Measurements from ENCODE around the gene RGS7BP.

Gene RGS7BP

DNA sequence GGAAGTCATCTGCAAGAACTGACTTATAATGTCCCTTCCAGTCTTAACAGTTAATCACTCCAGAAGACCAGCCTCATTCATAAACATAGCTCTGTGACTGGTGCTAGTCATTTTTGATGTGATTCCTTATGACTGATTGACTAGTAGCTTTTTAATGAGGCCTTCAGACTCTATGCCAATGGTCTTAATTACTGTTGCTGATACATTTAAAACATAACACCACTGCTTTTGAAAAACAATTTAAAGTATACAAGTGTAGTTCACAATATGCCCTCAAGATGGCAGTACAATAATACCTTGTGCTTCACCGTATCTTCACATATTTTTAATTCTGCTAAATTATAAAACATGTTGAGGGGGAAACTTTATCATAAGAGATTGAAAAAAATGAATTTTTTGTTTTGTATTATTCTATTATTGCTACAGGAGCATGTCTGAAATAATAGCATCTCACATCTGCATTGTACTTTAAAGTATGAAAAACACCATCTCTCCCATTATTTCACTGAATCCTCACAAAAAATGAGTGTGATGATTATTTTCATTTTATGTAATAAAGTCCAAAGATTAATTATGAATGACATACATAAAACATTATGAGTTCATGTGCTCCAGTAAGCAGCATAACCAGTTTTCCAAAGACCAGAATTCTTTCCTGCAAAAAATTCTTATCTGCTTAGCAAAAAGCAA, 129.3 kb downstream of the RGS7BP start:
- no peaks in the 10 kb centered on the region for H3K4me1 ChIP-seq (ENCODE audit: low read depth, poor library complexity, severe bottlenecking)
- no peak overlapping the region for H3K27ac ChIP-seq
- H3K4me2 ChIP-seq, result no peak overlapping the region
- H3K4me3 ChIP-seq (IDR thresholded peaks at IDR 0.05; ENCODE audit: insufficient read depth, low read depth, low read length), result no peak overlapping the region
- H3K79me2 ChIP-seq (ENCODE audit: insufficient read depth, low read depth), result no peaks in the 10 kb centered on the region
- TF ChIP-seq, protein P1, sequence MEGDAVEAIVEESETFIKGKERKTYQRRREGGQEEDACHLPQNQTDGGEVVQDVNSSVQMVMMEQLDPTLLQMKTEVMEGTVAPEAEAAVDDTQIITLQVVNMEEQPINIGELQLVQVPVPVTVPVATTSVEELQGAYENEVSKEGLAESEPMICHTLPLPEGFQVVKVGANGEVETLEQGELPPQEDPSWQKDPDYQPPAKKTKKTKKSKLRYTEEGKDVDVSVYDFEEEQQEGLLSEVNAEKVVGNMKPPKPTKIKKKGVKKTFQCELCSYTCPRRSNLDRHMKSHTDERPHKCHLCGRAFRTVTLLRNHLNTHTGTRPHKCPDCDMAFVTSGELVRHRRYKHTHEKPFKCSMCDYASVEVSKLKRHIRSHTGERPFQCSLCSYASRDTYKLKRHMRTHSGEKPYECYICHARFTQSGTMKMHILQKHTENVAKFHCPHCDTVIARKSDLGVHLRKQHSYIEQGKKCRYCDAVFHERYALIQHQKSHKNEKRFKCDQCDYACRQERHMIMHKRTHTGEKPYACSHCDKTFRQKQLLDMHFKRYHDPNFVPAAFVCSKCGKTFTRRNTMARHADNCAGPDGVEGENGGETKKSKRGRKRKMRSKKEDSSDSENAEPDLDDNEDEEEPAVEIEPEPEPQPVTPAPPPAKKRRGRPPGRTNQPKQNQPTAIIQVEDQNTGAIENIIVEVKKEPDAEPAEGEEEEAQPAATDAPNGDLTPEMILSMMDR (conservative IDR thresholded peaks at IDR 0.05; ENCODE audit: low read depth, low read length), result peak; percentile 89
- no peaks in the 10 kb centered on the region for H3K36me3 ChIP-seq (ENCODE audit: insufficient read depth)
- no peak overlapping the region for H2AFZ ChIP-seq (ENCODE audit: low read depth)
- H3K9ac ChIP-seq, result no peak overlapping the region
- H3K27me3 ChIP-seq (ENCODE audit: insufficient read depth, low read depth), result no peaks in the 10 kb centered on the region
- H4K20me1 ChIP-seq (ENCODE audit: insufficient read depth), result no peaks in the 10 kb centered on the region

DNA sequence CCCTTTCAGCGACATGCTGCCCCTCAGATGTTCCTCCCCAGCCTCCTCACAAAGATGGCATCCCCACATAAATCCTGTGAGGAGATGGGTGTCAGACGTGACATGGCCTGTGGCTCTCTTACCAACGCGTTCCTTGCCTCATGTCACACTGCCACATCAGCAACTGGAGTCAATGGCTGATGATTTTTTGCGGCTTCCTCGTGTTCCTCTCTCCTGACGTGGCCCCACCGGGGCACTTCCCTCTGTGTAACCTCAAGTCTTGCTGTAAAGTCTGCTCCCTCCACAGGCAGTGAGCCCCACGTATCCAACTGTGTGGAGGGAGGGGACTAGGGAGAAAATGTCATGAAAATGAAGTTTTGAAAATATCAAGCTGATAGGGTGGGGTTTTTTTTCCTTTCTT, 131.3 kb downstream of the RGS7BP start:
- no peaks in the 10 kb centered on the region for H4K20me1 ChIP-seq (ENCODE audit: insufficient read depth)
- no peak overlapping the region for H3K4me3 ChIP-seq (IDR thresholded peaks at IDR 0.05; ENCODE audit: insufficient read depth, low read depth, low read length)
- H3K4me2 ChIP-seq, result no peak overlapping the region
- no peak overlapping the region for H2AFZ ChIP-seq (ENCODE audit: low read depth)
- TF ChIP-seq, protein P1 (conservative IDR thresholded peaks at IDR 0.05; ENCODE audit: low read depth, low read length), result no peak
- no peaks in the 10 kb centered on the region for H3K4me1 ChIP-seq (ENCODE audit: low read depth, poor library complexity, severe bottlenecking)
- no peaks in the 10 kb centered on the region for H3K27me3 ChIP-seq (ENCODE audit: insufficient read depth, low read depth)
- no peak overlapping the region for H3K9ac ChIP-seq
- no peaks in the 10 kb centered on the region for H3K79me2 ChIP-seq (ENCODE audit: insufficient read depth, low read depth)
- H3K36me3 ChIP-seq (ENCODE audit: insufficient read depth), result no peaks in the 10 kb centered on the region
- no peak overlapping the region for H3K27ac ChIP-seq

- H3K27ac ChIP-seq, result no peak overlapping the region
- H2AFZ ChIP-seq (ENCODE audit: low read depth), result no peak overlapping the region
- no peak overlapping the region for H3K4me3 ChIP-seq (IDR thresholded peaks at IDR 0.05; ENCODE audit: insufficient read depth, low read depth, low read length)
- no peaks in the 10 kb centered on the region for H3K27me3 ChIP-seq (ENCODE audit: insufficient read depth, low read depth)
- no peaks in the 10 kb centered on the region for H4K20me1 ChIP-seq (ENCODE audit: insufficient read depth)
- no peaks in the 10 kb centered on the region for H3K79me2 ChIP-seq (ENCODE audit: insufficient read depth, low read depth)
- H3K4me1 ChIP-seq (ENCODE audit: low read depth, poor library complexity, severe bottlenecking), result no peaks in the 10 kb centered on the region
- TF ChIP-seq, protein P1 (conservative IDR thresholded peaks at IDR 0.05; ENCODE audit: low read depth, low read length), result no peak
- no peak overlapping the region for H3K9ac ChIP-seq
- no peak overlapping the region for H3K4me2 ChIP-seq
- H3K36me3 ChIP-seq (ENCODE audit: insufficient read depth), result no peaks in the 10 kb centered on the region
Measured at GRCh38 chr5:64637837-64638443, 132.1 kb downstream of the RGS7BP start.

DNA sequence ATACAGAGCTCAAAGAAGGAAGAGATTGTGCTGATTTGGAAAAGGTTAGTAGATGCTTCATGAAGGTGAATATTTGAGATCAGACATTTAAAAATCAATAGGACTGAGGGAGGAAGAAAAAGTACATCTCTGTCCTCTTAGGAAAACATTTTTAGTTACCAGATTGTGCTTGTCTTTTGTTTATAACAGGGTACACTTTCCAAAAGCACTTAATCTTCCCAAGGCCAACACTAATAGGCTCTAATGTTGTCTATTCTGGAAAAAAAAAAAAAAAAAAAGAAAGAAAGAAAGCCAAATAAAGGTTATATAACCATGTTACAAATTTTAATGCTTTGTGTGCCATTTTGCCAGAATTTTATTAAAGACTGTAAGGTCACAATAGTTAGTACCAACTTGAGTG, 139.0 kb downstream of the RGS7BP start:
- TF ChIP-seq, protein P1 (conservative IDR thresholded peaks at IDR 0.05; ENCODE audit: low read depth, low read length), result no peak
- H3K79me2 ChIP-seq (ENCODE audit: insufficient read depth, low read depth), result no peaks in the 10 kb centered on the region
- no peaks in the 10 kb centered on the region for H4K20me1 ChIP-seq (ENCODE audit: insufficient read depth)
- H3K4me2 ChIP-seq, result no peak overlapping the region
- H3K4me1 ChIP-seq (ENCODE audit: low read depth, poor library complexity, severe bottlenecking), result no peaks in the 10 kb centered on the region
- H2AFZ ChIP-seq (ENCODE audit: low read depth), result no peak overlapping the region
- no peak overlapping the region for H3K27ac ChIP-seq
- no peak overlapping the region for H3K9ac ChIP-seq
- no peak overlapping the region for H3K4me3 ChIP-seq (IDR thresholded peaks at IDR 0.05; ENCODE audit: insufficient read depth, low read depth, low read length)
- H3K27me3 ChIP-seq (ENCODE audit: insufficient read depth, low read depth), result no peaks in the 10 kb centered on the region
- H3K36me3 ChIP-seq (ENCODE audit: insufficient read depth), result no peaks in the 10 kb centered on the region

Data from KMS-11 (cell line).